Esophagus muscularis mucosa (tissue), 4 donors: ENCODE data around the gene SAMD14.

Experiments
- EP300 ChIP-seq: sonication (generic); formaldehyde crosslinking; IDR thresholded peaks from one replicate; pipeline ENCODE4 v1.6.1; 2017; ENCODE audit warnings: antibody characterized with exemption
- POLR2A ChIP-seq: fragments of 450-650 bp; IDR thresholded peaks from one replicate; pipeline ENCODE4 v1.6.1; 2017; ENCODE audit warnings: antibody characterized with exemption, moderate library complexity, mild to moderate bottlenecking, low read depth
- POLR2AphosphoS5 ChIP-seq, 2 donors: sonication (generic); formaldehyde crosslinking; IDR thresholded peaks; one replicate each; pipeline ENCODE4 v1.6.1; 2017; ENCODE audit warnings: antibody characterized with exemption in 2 of 2
- TF ChIP-seq, protein P1 (sequence below), 3 experiments: fragments of 200-600 bp in 2 of 3; fragments of 450-650 bp in 1 of 3; sonication (generic) in 2 of 3; IDR thresholded peaks; one replicate each; pipeline ENCODE4 v1.5.1; 2017 to 2019; ENCODE audit warnings: antibody characterized with exemption in 3 of 3, mild to moderate bottlenecking in 2 of 3, moderate library complexity in 1 of 3

DNA sequence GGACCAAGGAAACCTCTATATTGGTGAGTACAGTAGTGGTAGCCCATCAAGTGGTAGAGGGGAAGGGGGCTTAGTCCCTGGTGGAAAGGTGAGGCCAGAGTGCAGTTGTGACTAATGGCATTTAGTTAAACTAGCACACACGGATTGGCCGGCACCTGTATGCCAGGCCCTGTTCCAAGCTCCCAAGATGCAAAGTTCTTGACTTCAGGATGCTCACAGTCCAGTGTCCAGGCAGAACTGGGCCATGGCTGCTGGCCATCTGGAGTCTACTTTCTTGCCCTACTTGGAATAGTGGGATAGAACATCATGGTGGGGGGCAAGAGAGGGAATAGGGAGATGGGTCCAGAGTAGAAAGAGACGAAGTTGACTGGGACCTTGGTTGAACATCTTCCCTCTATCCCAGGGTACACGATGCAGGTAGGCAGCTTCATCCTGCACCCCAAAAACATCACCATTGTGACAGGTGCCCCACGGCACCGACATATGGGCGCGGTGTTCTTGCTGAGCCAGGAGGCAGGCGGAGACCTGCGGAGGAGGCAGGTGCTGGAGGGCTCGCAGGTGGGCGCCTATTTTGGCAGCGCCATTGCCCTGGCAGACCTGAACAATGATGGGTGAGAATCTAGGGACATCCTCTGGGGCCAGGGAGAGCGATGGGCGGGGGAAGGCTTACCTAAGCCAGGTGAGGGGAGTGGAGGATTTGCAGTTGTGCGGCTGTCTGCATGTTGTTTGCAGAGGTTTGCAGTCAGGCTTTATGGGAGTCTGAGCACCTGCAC lies 58.9 kb downstream of the SAMD14 start:
- TF ChIP-seq EP300, result no peak
- TF ChIP-seq, protein P1, sequence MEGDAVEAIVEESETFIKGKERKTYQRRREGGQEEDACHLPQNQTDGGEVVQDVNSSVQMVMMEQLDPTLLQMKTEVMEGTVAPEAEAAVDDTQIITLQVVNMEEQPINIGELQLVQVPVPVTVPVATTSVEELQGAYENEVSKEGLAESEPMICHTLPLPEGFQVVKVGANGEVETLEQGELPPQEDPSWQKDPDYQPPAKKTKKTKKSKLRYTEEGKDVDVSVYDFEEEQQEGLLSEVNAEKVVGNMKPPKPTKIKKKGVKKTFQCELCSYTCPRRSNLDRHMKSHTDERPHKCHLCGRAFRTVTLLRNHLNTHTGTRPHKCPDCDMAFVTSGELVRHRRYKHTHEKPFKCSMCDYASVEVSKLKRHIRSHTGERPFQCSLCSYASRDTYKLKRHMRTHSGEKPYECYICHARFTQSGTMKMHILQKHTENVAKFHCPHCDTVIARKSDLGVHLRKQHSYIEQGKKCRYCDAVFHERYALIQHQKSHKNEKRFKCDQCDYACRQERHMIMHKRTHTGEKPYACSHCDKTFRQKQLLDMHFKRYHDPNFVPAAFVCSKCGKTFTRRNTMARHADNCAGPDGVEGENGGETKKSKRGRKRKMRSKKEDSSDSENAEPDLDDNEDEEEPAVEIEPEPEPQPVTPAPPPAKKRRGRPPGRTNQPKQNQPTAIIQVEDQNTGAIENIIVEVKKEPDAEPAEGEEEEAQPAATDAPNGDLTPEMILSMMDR (IDR thresholded peaks at IDR 0.05), result no peak
- TF ChIP-seq POLR2A, result no peak
- TF ChIP-seq POLR2AphosphoS5 (IDR thresholded peaks at IDR 0.05), result no peak
